H1 (cell line): Measurements from ENCODE around the gene FOXO6. TPM values are rescaled to one million over a fixed set of nuclear protein-coding genes. Genes with fewer than 3 reads are reported as not detected.

ENCODE experiments used
- CTCF ChIA-PET: fragments of 300-600 bp; sonication (Branson Sonifier 250); formaldehyde crosslinking; loops from one replicate; lab custom pipeline; 2021; ENCODE audit not compliant: partially characterized antibody; lab: Charles Lee
- POLR2A ChIA-PET: fragments of 300-600 bp; sonication (Branson Sonifier 250); formaldehyde crosslinking; loops from one replicate; lab custom pipeline; 2021; ENCODE audit warnings: inconsistent platforms; ENCODE audit not compliant: partially characterized antibody; lab: Charles Lee
- DNase-seq, 2 experiments: peaks; one replicate each; pipeline versions ENCODE4 v3.0.0 to v3.0.0-alpha.2; 2010 to 2022; ENCODE audit warnings: low spot score in 2 of 2, low read depth in 1 of 2, mixed read lengths in 1 of 2
- FAIRE-seq: peaks from 2 replicates; lab custom pipeline; 2011; peaks lifted over from hg19 to GRCh38; lab: Jason Lieb, UNC
- H2AFZ ChIP-seq: 2 replicates; pipeline ENCODE4 v1.8.1; 2012; ENCODE audit warnings: low read length, inconsistent platforms
- H2AK5ac ChIP-seq: 2 replicates; pipeline ENCODE4 v1.6.1; 2013; ENCODE audit warnings: low read depth, low read length
- H2BK120ac ChIP-seq: replicated peaks from 2 replicates; pipeline ENCODE3; 2013; ENCODE audit warnings: low read depth, low read length, inconsistent platforms
- H2BK12ac ChIP-seq: 2 replicates; pipeline ENCODE4 v1.6.1; 2013; ENCODE audit warnings: low read depth, low read length
- H2BK15ac ChIP-seq: 2 replicates; pipeline ENCODE4 v1.6.1; 2013; ENCODE audit warnings: low read length
- H2BK20ac ChIP-seq: 2 replicates; pipeline ENCODE4 v1.6.1; 2013; ENCODE audit warnings: low read length
- H2BK5ac ChIP-seq: 2 replicates; pipeline ENCODE4 v1.6.1; 2013; ENCODE audit warnings: low read depth, low read length
- H3K14ac ChIP-seq: 2 replicates; pipeline ENCODE4 v1.6.1; 2013; ENCODE audit warnings: inconsistent platforms; ENCODE audit not compliant: insufficient read length
- H3K18ac ChIP-seq: 2 replicates; pipeline ENCODE4 v1.6.1; 2013; ENCODE audit warnings: low read length; ENCODE audit errors: extremely low read depth
- H3K23ac ChIP-seq: 2 replicates; pipeline ENCODE4 v1.6.1; 2013; ENCODE audit warnings: inconsistent platforms; ENCODE audit not compliant: insufficient read length
- H3K23me2 ChIP-seq: 2 replicates; pipeline ENCODE4 v1.6.1; 2013; ENCODE audit warnings: low read depth, low read length
- H3K27ac ChIP-seq: 2 replicates; pipeline ENCODE4 v1.6.1; 2011; ENCODE audit warnings: low read depth, low read length, inconsistent platforms
- H3K27me3 ChIP-seq, 4 experiments: replicated peaks in 1 of 4; 1 replicate in 1 of 4; 2 replicates in 3 of 4; pipeline versions ENCODE4 v1.6.1 to v1.8.1; 2011 to 2013; ENCODE audit warnings: low read length in 3 of 4, mild to moderate bottlenecking in 3 of 4, inconsistent platforms in 2 of 4, mixed read lengths in 2 of 4, moderate library complexity in 1 of 4; ENCODE audit not compliant: control insufficient read depth in 3 of 4, insufficient read depth in 3 of 4; ENCODE audit errors: extremely low read depth in 1 of 4
- H3K36me3 ChIP-seq, 4 experiments: 2 replicates each; pipeline versions ENCODE4 v1.6.1 to v1.8.1; 2011 to 2013; ENCODE audit warnings: mild to moderate bottlenecking in 4 of 4, low read length in 3 of 4, moderate library complexity in 2 of 4, control low read depth in 1 of 4, inconsistent platforms in 1 of 4; ENCODE audit not compliant: insufficient read depth in 4 of 4, control insufficient read depth in 2 of 4
- H3K4ac ChIP-seq: replicated peaks from 2 replicates; pipeline ENCODE3; 2013; ENCODE audit warnings: low read length, low read depth, mixed read lengths, inconsistent platforms; ENCODE audit not compliant: insufficient read length
- H3K4me1 ChIP-seq, 4 experiments: replicated peaks in 1 of 4; 1 replicate in 1 of 4; 2 replicates in 3 of 4; pipeline versions ENCODE4 v1.6.1 to v1.8.1; 2011 to 2013; ENCODE audit warnings: low read length in 3 of 4, inconsistent platforms in 2 of 4, mixed read lengths in 1 of 4; ENCODE audit not compliant: insufficient read depth in 4 of 4, control insufficient read depth in 3 of 4
- H3K4me2 ChIP-seq, 2 experiments: 2 replicates each; pipeline versions ENCODE4 v1.6.1 to v1.8.1; 2011 to 2013; ENCODE audit warnings: low read depth in 2 of 2, low read length in 2 of 2, control low read depth in 1 of 2, inconsistent platforms in 1 of 2, mild to moderate bottlenecking in 1 of 2; ENCODE audit not compliant: insufficient read depth in 1 of 2
- H3K4me3 ChIP-seq, 4 experiments: fragments of 200-600, 300-600 bp in 1 of 4; sonication (generic), shearing (Covaris generic), sonication (Bioruptor Twin) in 1 of 4; 2 replicates each; pipeline versions ENCODE4 v1.5.1 to v1.8.1; 2011 to 2016; ENCODE audit warnings: low read length in 4 of 4, low read depth in 3 of 4, control low read depth in 2 of 4, inconsistent platforms in 2 of 4, mild to moderate bottlenecking in 2 of 4, mixed read lengths in 1 of 4, moderate library complexity in 1 of 4; ENCODE audit not compliant: insufficient read depth in 2 of 4; ENCODE audit errors: extremely low read depth in 1 of 4
- H3K56ac ChIP-seq: replicated peaks from 2 replicates; pipeline ENCODE3; 2013; ENCODE audit warnings: low read depth, mild to moderate bottlenecking, mixed read lengths, low read length, inconsistent platforms; ENCODE audit not compliant: insufficient read length
- H3K79me1 ChIP-seq: 2 replicates; pipeline ENCODE4 v1.6.1; 2013; ENCODE audit warnings: low read depth, low read length, control low read depth
- H3K79me2 ChIP-seq, 2 experiments: 2 replicates each; pipeline versions ENCODE4 v1.6.1 to v1.8.1; 2012 to 2013; ENCODE audit warnings: low read length in 2 of 2, mild to moderate bottlenecking in 2 of 2, inconsistent platforms in 1 of 2; ENCODE audit not compliant: insufficient read depth in 2 of 2, control insufficient read depth in 1 of 2
- H3K9ac ChIP-seq, 4 experiments: replicated peaks in 1 of 4; 1 replicate in 1 of 4; 2 replicates in 3 of 4; pipeline versions ENCODE4 v1.6.1 to v1.8.1; 2011 to 2013; ENCODE audit warnings: low read depth in 3 of 4, low read length in 3 of 4, control low read depth in 2 of 4, mild to moderate bottlenecking in 2 of 4, moderate library complexity in 2 of 4, inconsistent platforms in 1 of 4; ENCODE audit errors: extremely low read depth in 1 of 4
- H3K9me3 ChIP-seq, 2 experiments: 2 replicates each; pipeline versions ENCODE4 v1.6.1 to v1.8.1; 2012 to 2013; ENCODE audit warnings: mild to moderate bottlenecking in 2 of 2, moderate library complexity in 2 of 2, control low read depth in 1 of 2, inconsistent platforms in 1 of 2, low read depth in 1 of 2, low read length in 1 of 2, mixed read lengths in 1 of 2; ENCODE audit not compliant: insufficient read depth in 2 of 2
- H4K20me1 ChIP-seq, 2 experiments: replicated peaks in 1 of 2; 2 replicates each; pipeline versions ENCODE3 to v1.8.1; 2011 to 2013; ENCODE audit warnings: inconsistent platforms in 2 of 2, low read length in 2 of 2, mild to moderate bottlenecking in 1 of 2; ENCODE audit not compliant: insufficient read depth in 2 of 2, control insufficient read depth in 1 of 2
- H4K5ac ChIP-seq: 2 replicates; pipeline ENCODE4 v1.6.1; 2013; ENCODE audit warnings: low read length, low read depth, mixed read lengths, inconsistent platforms; ENCODE audit not compliant: insufficient read length
- H4K8ac ChIP-seq: 2 replicates; pipeline ENCODE4 v1.8.0; 2013; ENCODE audit warnings: mild to moderate bottlenecking, moderate library complexity, low read length, inconsistent platforms; ENCODE audit not compliant: insufficient read depth; ENCODE audit errors: extremely low read depth
- H4K91ac ChIP-seq: replicated peaks from 2 replicates; pipeline ENCODE3; 2013; ENCODE audit warnings: low read length, mixed read lengths, inconsistent platforms; ENCODE audit not compliant: insufficient read length
- ASH2L ChIP-seq: fragments of 200-600, 300-600 bp; sonication (generic); IDR thresholded peaks from one replicate; pipeline ENCODE4 v1.7.1; 2017; ENCODE audit warnings: low read length
- CHD1 ChIP-seq: IDR thresholded peaks from 2 replicates; pipeline ENCODE4 v1.6.1; 2012; ENCODE audit warnings: low read depth, low read length, improper control_type of control experiment
- EGR1 ChIP-seq: IDR thresholded peaks from 2 replicates; pipeline ENCODE4 v1.6.1; 2011; ENCODE audit warnings: low read depth, low read length, borderline replicate concordance
- JUND ChIP-seq: IDR thresholded peaks from 2 replicates; pipeline ENCODE4 v1.6.1; 2011; ENCODE audit warnings: mild to moderate bottlenecking, improper control_type of control experiment, low read length
- POLR2AphosphoS5 ChIP-seq: IDR thresholded peaks from 2 replicates; pipeline ENCODE4 v1.6.1; 2011; ENCODE audit warnings: low read depth, low read length
- RBBP5 ChIP-seq: IDR thresholded peaks from 2 replicates; pipeline ENCODE4 v1.7.1; 2012; ENCODE audit warnings: low read depth, mild to moderate bottlenecking, inconsistent platforms, low read length, moderate library complexity, borderline replicate concordance
- RFX5 ChIP-seq: IDR thresholded peaks from 2 replicates; pipeline ENCODE4 v1.6.1; 2011; ENCODE audit warnings: low read depth, low read length, improper control_type of control experiment, borderline replicate concordance
- SIX5 ChIP-seq: IDR thresholded peaks from 2 replicates; pipeline ENCODE4 v1.6.1; 2011; ENCODE audit warnings: mild to moderate bottlenecking, low read depth, low read length
- SP1 ChIP-seq: IDR thresholded peaks from 2 replicates; pipeline ENCODE4 v1.6.1; 2011; ENCODE audit warnings: low read depth, low read length
- WGBS, 2 experiments: shearing (Covaris generic) in 1 of 2; methylation state at CpG; one replicate each; pipeline versions ENCODE4 v1.1.6 to v1.1.7; 2013 to 2015; ENCODE audit warnings: low lambda C conversion rate in 2 of 2, mixed read lengths in 2 of 2, inconsistent platforms in 1 of 2, low coverage in 1 of 2, missing lambda C conversion rate in 1 of 2; ENCODE audit not compliant: insufficient replicate concordance in 2 of 2, insufficient coverage in 1 of 2, insufficient read length in 1 of 2; ENCODE audit errors: extremely low coverage in 1 of 2, missing lambda C conversion rate in 1 of 2; 5-methylcytosine and 5-hydroxymethylcytosine counted together
- polyA plus RNA-seq, 7 experiments: library from polyadenylated mRNA; depleted of rRNA in 3 of 7; stranded (reverse) in 5 of 7; unstranded in 2 of 7; fragments of >200 nt in 5 of 7; fragments of 200-250 nt in 2 of 7; gene quantifications; 1 replicate in 5 of 7; 2 replicates in 1 of 7; 4 replicates in 1 of 7; pipeline versions ENCODE4 v1.2.1 to v1.2.3, GENCODE V29; 2011 to 2013; ENCODE audit warnings: missing spikeins in 2 of 7, mixed read lengths in 2 of 7
- total RNA-seq: library from RNA; stranded (reverse); fragmentation: NEBNext Ultra II Directional; extraction: Animal tissue kit (Norgen Biotek cat#: 25700); gene quantifications from 2 replicates; pipeline ENCODE4 v1.2.1, GENCODE V29; 2021
- TF ChIP-seq, protein P1 (sequence below): IDR thresholded peaks from 2 replicates; pipeline ENCODE4 v1.6.1; 2011; ENCODE audit warnings: low read length, improper control_type of control experiment
- TF ChIP-seq, protein P2 (sequence below): IDR thresholded peaks from 2 replicates; pipeline ENCODE4 v1.6.1; 2012; ENCODE audit warnings: inconsistent platforms

Gene FOXO6
- total and polyA plus RNA-seq, 2 of the 8 experiments (the other 6 are each of a cell fraction or from before 2014, with no cell fraction given): 0.59 to 3.0 TPM

DNA sequence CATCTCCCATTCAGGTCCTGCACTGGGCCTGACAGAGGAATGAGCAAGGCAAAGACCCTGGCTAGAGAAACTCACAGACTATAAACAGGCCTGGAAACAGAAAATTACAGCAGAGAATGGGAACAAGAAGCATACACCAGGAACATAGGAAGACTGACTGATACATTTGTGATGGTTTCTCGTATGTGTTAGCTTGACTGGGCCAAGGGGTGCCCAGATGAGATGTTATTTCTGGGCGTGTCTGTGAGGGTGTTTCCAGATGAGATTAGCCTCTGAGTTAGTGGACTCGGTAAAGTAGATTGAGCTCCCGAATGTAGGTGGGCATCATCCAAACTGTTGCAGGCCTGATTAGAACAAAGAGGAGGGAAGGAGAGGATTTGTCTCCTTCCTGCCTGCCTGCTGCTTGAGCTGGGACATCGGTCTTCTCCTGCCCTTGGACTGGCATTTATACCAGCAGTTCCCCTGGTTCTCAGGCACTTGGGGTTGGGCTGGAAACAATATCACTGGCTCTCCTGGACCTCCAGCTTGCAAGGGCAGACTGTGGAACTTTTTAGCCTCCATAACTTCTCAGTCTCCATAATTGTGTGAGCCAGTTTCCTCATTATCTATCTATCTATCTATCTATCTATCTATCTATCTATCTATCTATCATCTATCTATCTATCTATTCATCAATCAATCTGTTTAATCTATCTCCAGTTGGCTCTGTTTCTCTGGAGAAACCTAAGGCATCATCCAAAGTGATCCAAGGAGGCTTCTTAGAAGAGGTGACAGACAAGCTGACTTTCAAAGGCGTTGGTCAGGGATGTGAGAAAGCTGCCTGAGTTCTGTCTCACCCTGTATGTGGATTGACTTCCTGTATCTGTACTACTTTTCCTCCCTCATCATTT lies 9.7 kb upstream of the FOXO6 start:
- 84% methylated on average over 6 of the region's 6 CpGs; no CpG with 5 or more reads in 1 of the 2 experiments for WGBS, 2 experiments
- CTCF ChIA-PET: interaction anchor here (0.9 to 11.2 kb wide), 9 partner anchors 10 to 376 kb away, joined by 3 to 162 read pairs (median 7); no protein-coding TSS in a partner anchor
- no peak for TF ChIP-seq RFX5
- TF ChIP-seq RBBP5: no peak
- TF ChIP-seq, protein P1, sequence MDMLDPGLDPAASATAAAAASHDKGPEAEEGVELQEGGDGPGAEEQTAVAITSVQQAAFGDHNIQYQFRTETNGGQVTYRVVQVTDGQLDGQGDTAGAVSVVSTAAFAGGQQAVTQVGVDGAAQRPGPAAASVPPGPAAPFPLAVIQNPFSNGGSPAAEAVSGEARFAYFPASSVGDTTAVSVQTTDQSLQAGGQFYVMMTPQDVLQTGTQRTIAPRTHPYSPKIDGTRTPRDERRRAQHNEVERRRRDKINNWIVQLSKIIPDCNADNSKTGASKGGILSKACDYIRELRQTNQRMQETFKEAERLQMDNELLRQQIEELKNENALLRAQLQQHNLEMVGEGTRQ: no peak
- no peak for TF ChIP-seq JUND
- TF ChIP-seq ASH2L: no peak
- TF ChIP-seq, protein P2, sequence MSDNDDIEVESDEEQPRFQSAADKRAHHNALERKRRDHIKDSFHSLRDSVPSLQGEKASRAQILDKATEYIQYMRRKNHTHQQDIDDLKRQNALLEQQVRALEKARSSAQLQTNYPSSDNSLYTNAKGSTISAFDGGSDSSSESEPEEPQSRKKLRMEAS: no peak
- no peak for TF ChIP-seq EGR1
- no peak for TF ChIP-seq CHD1
- no peak for TF ChIP-seq SP1
- no peak for TF ChIP-seq SIX5
- TF ChIP-seq POLR2AphosphoS5: no peak

More for the DNA sequence above, 9.7 kb upstream of the FOXO6 start:
- H3K36me3 ChIP-seq: no peaks in the 10 kb centered on the region
- no peak overlapping the region for H3K4ac ChIP-seq
- peaks cover 0 to 2% (median 0%) of the 10 kb centered on the region in 4 experiments; a peak in 1 of 7 replicates for H3K27me3 ChIP-seq
- no peak overlapping the region for H3K4me2 ChIP-seq
- H3K56ac ChIP-seq: no peak overlapping the region
- no peak overlapping the region for H3K27ac ChIP-seq
- no peak overlapping the region for H3K18ac ChIP-seq
- no peak overlapping the region for H2BK5ac ChIP-seq
- no peak overlapping the region for H4K91ac ChIP-seq
- no peak overlapping the region for H2AFZ ChIP-seq
- H2BK120ac ChIP-seq: no peak overlapping the region
- DNase-seq: peak in 1 of 2 experiments; percentile 22
- H3K14ac ChIP-seq: no peak overlapping the region
- H4K20me1 ChIP-seq: no peaks in the 10 kb centered on the region
- H3K79me2 ChIP-seq: no peaks in the 10 kb centered on the region
- no peak overlapping the region for H4K5ac ChIP-seq
- no peak overlapping the region for H2BK20ac ChIP-seq
- no peaks in the 10 kb centered on the region for H3K79me1 ChIP-seq
- no peak overlapping the region for H2BK15ac ChIP-seq
- peaks cover 0 to 3% (median 0%) of the 10 kb centered on the region in 4 experiments; a peak in 1 of 7 replicates for H3K4me1 ChIP-seq
- no peak overlapping the region for H4K8ac ChIP-seq
- POLR2A ChIA-PET: interaction anchor here (1.5 kb wide), 1 partner anchor 9 kb away, joined by 3 read pairs; no protein-coding TSS in a partner anchor
- no peak overlapping the region for H3K9ac ChIP-seq
- H3K23ac ChIP-seq: no peak overlapping the region
- FAIRE-seq: no peak
- H2AK5ac ChIP-seq: no peak overlapping the region
- no peak overlapping the region for H3K4me3 ChIP-seq
- no peaks in the 10 kb centered on the region for H3K23me2 ChIP-seq
- no peak overlapping the region for H2BK12ac ChIP-seq
- no peaks in the 10 kb centered on the region for H3K9me3 ChIP-seq
